ENCODE results near the gene TNFRSF11A.

The TNFRSF11A gene

GRCh38 chr18:62360805-62361204, 35.7 kb downstream of the TNFRSF11A start:
- no peak for TF ChIP-seq CTCF (conservative IDR thresholded peaks at IDR 0.05; ENCODE audit: low read depth)
- ChIA-PET POLR2A (ENCODE audit: low non-redundant PET) (no interaction called here), CTCF (no interaction called here)
- no peak overlapping the region for H3K27ac ChIP-seq
- no peak for DNase-seq (ENCODE audit: low spot score)

DNA sequence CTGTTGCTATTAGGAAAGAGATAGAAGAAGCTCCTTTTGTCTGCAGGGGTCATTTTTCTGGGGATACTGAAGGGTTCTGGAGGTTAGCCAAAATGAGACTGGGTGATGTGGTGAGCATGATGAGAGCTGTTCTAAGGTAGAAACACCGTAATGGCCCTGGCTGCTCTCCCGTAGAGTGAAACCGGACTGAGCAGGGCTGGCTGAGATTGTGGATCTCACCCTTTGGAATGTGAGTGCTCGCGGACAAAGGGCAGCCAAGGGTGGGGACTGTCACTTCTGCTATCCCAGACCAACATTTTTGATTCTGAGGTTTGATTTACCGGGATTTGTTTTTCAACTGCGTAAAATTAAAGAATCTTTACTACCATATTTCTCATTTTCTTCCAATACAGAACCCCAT, 36.2 kb downstream of the TNFRSF11A start:
- CTCF ChIA-PET = no interaction called here
- TF ChIP-seq CTCF (conservative IDR thresholded peaks at IDR 0.05; ENCODE audit: low read depth) = no peak
- POLR2A ChIA-PET (ENCODE audit: low non-redundant PET) = no interaction called here
- no peak overlapping the region for H3K27ac ChIP-seq
- DNase-seq (ENCODE audit: low spot score) = no peak

DNA sequence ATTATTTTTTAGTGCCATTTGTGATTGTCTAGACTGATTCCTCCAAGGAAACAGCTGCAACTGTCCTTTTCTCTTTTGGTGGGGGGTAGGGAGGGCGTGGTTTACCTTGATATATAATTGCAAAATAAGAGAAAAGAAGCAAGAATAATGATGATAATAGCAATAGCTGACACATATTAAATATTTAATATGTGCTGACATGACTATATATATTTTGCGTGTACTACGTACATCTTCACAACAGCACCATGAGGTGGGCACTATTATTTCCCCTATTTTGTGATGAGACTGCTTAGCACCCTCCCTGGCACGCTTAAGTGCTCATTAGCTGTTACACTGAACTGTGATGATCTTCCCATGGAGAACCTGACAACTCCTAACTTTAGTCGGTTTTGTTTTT, 39.4 kb downstream of the TNFRSF11A start:
- DNase-seq (ENCODE audit: low spot score) = no peak
- no peak overlapping the region for H3K27ac ChIP-seq
- POLR2A ChIA-PET (ENCODE audit: low non-redundant PET) = no interaction called here
- TF ChIP-seq CTCF (conservative IDR thresholded peaks at IDR 0.05; ENCODE audit: low read depth) = no peak
- CTCF ChIA-PET = no interaction called here

DNA sequence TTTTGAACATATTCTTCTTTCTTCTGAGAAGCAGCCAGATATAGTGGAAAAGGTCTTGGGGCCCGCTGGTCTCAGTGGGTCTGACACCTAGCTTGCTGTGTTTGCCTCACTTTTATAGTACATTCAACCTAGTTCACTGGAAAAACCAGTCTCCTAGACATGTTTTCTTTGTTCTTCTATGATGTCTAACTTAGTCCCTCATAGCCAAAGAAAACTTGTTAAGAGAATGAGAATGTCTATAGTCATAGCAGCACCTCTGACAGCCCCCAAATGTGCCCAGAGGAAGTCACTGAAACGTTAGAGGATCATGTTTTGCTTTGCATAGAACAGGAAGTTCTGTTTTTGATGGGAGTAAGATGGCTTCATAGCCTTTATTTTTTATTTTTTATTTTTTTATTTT, 40.3 kb downstream of the TNFRSF11A start:
- DNase-seq (ENCODE audit: low spot score) = no peak
- POLR2A ChIA-PET (ENCODE audit: low non-redundant PET) = no interaction called here
- no peak for TF ChIP-seq CTCF (conservative IDR thresholded peaks at IDR 0.05; ENCODE audit: low read depth)
- H3K27ac ChIP-seq = no peak overlapping the region
- CTCF ChIA-PET = no interaction called here

DNA sequence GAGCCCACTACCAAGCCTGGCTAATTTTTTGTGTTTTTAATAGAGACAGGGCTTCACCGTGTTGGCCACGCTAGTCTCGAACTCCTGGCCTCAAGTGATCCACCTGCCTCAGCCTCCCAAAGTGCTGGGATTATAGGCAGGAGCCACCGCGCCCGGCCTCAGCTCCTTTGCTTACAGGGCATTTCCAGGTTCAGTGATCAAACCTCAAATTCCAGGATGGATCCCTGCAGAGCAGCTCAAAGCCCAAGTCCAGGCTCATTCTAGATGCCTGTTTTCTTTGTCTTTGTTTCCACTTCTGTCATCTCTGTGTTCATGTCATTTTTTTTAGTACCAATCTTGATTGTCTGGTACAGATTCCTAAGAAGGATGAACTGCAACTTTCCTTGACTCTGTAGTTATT, 41.9 kb downstream of the TNFRSF11A start:
- DNase-seq (ENCODE audit: low spot score) = no peak
- no peak overlapping the region for H3K27ac ChIP-seq
- POLR2A ChIA-PET (ENCODE audit: low non-redundant PET) = no interaction called here
- no peak for TF ChIP-seq CTCF (conservative IDR thresholded peaks at IDR 0.05; ENCODE audit: low read depth)
- CTCF ChIA-PET = interaction anchor here (0.6 kb wide), 1 partner anchor 31 kb away, joined by 3 read pairs; no protein-coding TSS in a partner anchor

DNA sequence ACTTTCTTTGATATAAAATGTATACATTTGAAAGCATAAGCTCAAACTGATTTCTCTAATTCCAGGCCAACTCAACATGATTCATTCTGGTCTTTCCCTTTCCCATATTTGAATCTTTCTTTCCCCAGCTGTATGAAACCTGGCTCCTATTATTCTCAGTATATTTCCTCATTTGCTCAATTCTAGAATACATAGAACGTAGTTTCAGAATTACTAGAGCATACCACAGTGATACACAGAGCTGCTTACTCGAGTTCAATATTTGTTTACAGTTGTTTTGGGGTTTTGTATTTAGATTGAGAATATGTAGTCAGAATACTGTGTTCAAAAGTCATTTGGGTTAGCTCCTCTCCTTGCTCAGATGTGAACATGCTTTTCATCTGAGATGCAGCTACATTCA, 43.0 kb downstream of the TNFRSF11A start:
- no peak overlapping the region for H3K27ac ChIP-seq
- ChIA-PET CTCF (no interaction called here), POLR2A (ENCODE audit: low non-redundant PET) (no interaction called here)
- TF ChIP-seq CTCF (conservative IDR thresholded peaks at IDR 0.05; ENCODE audit: low read depth) = no peak
- no peak for DNase-seq (ENCODE audit: low spot score)

DNA sequence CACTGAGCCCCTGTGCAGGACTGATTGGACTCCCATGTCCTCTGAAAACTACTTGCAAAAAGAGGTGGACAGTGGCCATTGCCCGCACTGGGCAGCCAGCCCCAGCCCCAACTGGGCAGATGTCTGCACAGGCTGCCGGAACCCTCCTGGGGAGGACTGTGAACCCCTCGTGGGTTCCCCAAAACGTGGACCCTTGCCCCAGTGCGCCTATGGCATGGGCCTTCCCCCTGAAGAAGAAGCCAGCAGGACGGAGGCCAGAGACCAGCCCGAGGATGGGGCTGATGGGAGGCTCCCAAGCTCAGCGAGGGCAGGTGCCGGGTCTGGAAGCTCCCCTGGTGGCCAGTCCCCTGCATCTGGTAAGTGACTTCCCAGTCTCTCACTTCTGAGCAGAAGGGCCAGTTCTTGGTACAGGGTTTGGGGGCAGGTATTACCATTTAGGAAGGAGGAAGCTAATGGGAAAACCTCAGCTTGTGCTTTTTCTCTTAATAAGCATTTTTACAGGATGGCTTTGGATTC, 44.1 kb downstream of the TNFRSF11A start:
- no peak overlapping the region for H3K27ac ChIP-seq
- no peak for TF ChIP-seq CTCF (conservative IDR thresholded peaks at IDR 0.05; ENCODE audit: low read depth)
- ChIA-PET CTCF (no interaction called here), POLR2A (ENCODE audit: low non-redundant PET) (no interaction called here)
- DNase-seq (ENCODE audit: low spot score) = no peak

Measured in RWPE1 (cell line).